ENCODE data around the gene NFKBIL1. TPM values are rescaled to one million over a fixed set of nuclear protein-coding genes. Genes with fewer than 3 reads are reported as not detected.
"Not testable (repeated sequence)": the region's sequence is repeated elsewhere in the genome, so short reads cannot be mapped to it uniquely, and the experiment has no call there.

NFKBIL1 gene
- 10 to 100 TPM in 2 of 3 donors, 1 to 10 TPM in 1; 8.1 to 10.9 (median 10.7) TPM for total RNA-seq
- 11.5 TPM for total RNA-seq (2013)

DNA sequence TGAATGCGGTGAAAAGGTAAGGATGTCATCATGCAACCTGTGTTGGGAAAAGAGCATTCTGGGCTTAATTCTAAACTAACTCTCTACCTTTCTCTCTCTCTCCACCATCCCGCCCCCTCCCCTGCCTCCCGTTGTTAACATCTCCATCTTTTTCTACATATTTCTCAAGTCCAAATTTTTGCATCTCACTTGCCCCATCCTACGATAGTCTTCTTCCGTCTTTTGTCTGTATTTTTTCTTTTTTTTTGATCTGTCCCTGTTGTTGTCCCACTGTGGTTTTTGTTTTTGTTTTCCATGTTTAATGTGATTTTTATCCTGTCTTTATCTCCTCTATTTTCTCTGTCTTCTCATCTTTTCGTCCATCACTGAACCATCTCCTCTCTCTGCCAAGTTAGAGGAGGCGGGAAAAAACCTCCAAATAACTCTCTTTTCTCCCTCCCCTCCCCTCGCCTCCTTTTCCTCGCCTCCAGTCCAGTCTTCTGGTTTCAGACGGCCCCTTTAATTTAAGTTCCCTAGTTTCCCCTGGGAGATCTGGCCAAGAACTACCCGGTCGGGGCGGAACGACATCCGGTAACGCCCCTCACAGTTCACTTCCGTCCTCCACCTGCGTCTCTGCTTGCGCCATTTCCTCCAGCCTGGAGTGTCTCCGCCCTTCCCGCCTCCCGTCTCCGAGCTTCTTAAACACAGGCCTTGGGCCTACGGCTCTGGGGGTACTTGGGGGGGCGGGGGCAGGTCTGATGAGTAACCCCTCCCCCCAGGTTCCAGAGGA is at the start of gene NFKBIL1:
TSS of gene NFKBIL1 (plus strand) at position 651 of the 769 bp plus-strand sequence. CDS start at position 738, 87 bp downstream.
- no peaks in the 10 kb centered on the region for H3K27me3 ChIP-seq (ENCODE audit: control insufficient read depth, insufficient read depth, low read length)
- H3K36me3 ChIP-seq (ENCODE audit: control insufficient read depth, insufficient read depth, low read length), result no peaks in the 10 kb centered on the region
- Mint-ChIP-seq H3K36me3 (no peaks in the 10 kb centered on the region), H3K9me3 (no peaks in the 10 kb centered on the region), H3K27ac (peak within 1 kb of the TSS; percentile 90 to 97), H3K4me1 (peaks cover 32 to 41% of the 10 kb centered on the region in 2 donors), H3K27me3 (ENCODE audit: low read depth in 2 of 2) (no peaks in the 10 kb centered on the region), H3K4me3 (peak within 1 kb of the TSS; percentile 95)
- DNase-seq (peak; percentile 76 to 96), ATAC-seq (peak; percentile 89 to 96 (median 91))
- TF ChIP-seq, protein P1, sequence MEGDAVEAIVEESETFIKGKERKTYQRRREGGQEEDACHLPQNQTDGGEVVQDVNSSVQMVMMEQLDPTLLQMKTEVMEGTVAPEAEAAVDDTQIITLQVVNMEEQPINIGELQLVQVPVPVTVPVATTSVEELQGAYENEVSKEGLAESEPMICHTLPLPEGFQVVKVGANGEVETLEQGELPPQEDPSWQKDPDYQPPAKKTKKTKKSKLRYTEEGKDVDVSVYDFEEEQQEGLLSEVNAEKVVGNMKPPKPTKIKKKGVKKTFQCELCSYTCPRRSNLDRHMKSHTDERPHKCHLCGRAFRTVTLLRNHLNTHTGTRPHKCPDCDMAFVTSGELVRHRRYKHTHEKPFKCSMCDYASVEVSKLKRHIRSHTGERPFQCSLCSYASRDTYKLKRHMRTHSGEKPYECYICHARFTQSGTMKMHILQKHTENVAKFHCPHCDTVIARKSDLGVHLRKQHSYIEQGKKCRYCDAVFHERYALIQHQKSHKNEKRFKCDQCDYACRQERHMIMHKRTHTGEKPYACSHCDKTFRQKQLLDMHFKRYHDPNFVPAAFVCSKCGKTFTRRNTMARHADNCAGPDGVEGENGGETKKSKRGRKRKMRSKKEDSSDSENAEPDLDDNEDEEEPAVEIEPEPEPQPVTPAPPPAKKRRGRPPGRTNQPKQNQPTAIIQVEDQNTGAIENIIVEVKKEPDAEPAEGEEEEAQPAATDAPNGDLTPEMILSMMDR (IDR thresholded peaks at IDR 0.05), result peak; percentile 31
- peak within 1 kb of the TSS; percentile 87 for H3K27ac ChIP-seq (ENCODE audit: low read length)
- peak within 1 kb of the TSS; percentile 38 for H3K4me3 ChIP-seq (ENCODE audit: low read length)
- H3K9me3 ChIP-seq (ENCODE audit: control insufficient read depth, insufficient read depth, low read length), result no peaks in the 10 kb centered on the region
- H3K4me1 ChIP-seq (ENCODE audit: control insufficient read depth, insufficient read depth, low read length), result peaks cover 40% of the 10 kb centered on the region
- intact Hi-C loops (cut with micrococcal nuclease), result loop anchor here (1.0 to 10.0 kb wide), 5 partner anchors 34 to 188 kb away; partner anchors contain the start of genes BAG6 and CLIC1
- WGBS (ENCODE audit: insufficient coverage), result under 1% methylated on average over 21 of the region's 25 CpGs

- H3K4me3 Mint-ChIP-seq, result peak overlapping the region; percentile 96
- DNase-seq (no peak), ATAC-seq (no peak)
- TF ChIP-seq, protein P1 (IDR thresholded peaks at IDR 0.05), result no peak
- H3K4me3 ChIP-seq (ENCODE audit: low read length), result peak overlapping the region; percentile 73
- 49% methylated on average over 21 of the region's 21 CpGs for WGBS (ENCODE audit: insufficient coverage)
- H3K9me3 ChIP-seq (ENCODE audit: control insufficient read depth, insufficient read depth, low read length), result no peaks in the 10 kb centered on the region
- peaks cover 64 to 86% of the 10 kb centered on the region in 2 donors for H3K4me1 Mint-ChIP-seq
- H3K27me3 ChIP-seq (ENCODE audit: control insufficient read depth, insufficient read depth, low read length), result no peaks in the 10 kb centered on the region
- no peaks in the 10 kb centered on the region for H3K9me3 Mint-ChIP-seq
- H3K4me1 ChIP-seq (ENCODE audit: control insufficient read depth, insufficient read depth, low read length), result peaks cover 33% of the 10 kb centered on the region
- H3K27ac ChIP-seq (ENCODE audit: low read length), result no peak overlapping the region
- H3K36me3 Mint-ChIP-seq, result no peaks in the 10 kb centered on the region
- peak overlapping the region; percentile 80 to 91 for H3K27ac Mint-ChIP-seq
- H3K36me3 ChIP-seq (ENCODE audit: control insufficient read depth, insufficient read depth, low read length), result no peaks in the 10 kb centered on the region
- no peaks in the 10 kb centered on the region for H3K27me3 Mint-ChIP-seq (ENCODE audit: low read depth in 2 of 2)
- intact Hi-C loops (cut with micrococcal nuclease), result no loop called here
Measured at GRCh38 chr6:31498748-31499147, 48.7 kb upstream of the NFKBIL1 start.

DNA sequence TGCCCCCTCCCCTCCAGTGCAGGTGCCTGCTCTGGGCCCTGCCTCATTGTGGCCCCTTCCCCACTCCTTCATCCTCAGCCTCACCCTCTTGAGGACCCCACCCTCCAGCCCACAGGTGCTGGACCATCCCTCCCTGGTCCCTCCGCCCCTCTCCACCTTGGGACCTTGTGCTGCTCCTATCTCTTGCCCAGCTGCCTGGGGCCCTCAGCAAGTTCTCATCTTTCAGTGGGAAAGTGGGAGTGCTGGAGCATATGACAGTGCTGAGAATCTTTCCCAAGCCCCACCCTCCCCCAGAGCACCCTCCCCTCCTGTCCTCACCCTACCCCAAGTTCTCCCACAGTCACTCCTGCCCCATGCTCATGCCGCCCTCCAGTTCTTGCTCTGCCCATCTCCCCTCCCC is 47.8 kb upstream of the NFKBIL1 start:
- H3K36me3 Mint-ChIP-seq; H3K4me3 ChIP-seq (ENCODE audit: low read length); H3K9me3 ChIP-seq (ENCODE audit: control insufficient read depth, insufficient read depth, low read length); intact Hi-C loops (cut with micrococcal nuclease); DNase-seq; H3K27me3 Mint-ChIP-seq (ENCODE audit: low read depth in 2 of 2); H3K27ac ChIP-seq (ENCODE audit: low read length); H3K36me3 ChIP-seq (ENCODE audit: control insufficient read depth, insufficient read depth, low read length); H3K9me3 Mint-ChIP-seq; H3K4me3 Mint-ChIP-seq; ATAC-seq; H3K27me3 ChIP-seq (ENCODE audit: control insufficient read depth, insufficient read depth, low read length): not testable (repeated sequence)
- peaks cover 62 to 80% of the 10 kb centered on the region in 2 donors for H3K4me1 Mint-ChIP-seq
- H3K27ac Mint-ChIP-seq, result peak overlapping the region in 1 of 2 donors; percentile 80
- H3K4me1 ChIP-seq (ENCODE audit: control insufficient read depth, insufficient read depth, low read length), result peaks cover 33% of the 10 kb centered on the region
- WGBS (ENCODE audit: insufficient coverage), result no CpG with 5 or more reads among the region's 2 CpGs

- Histone ChIP-seq H3K4me3 (ENCODE audit: low read length) (no peak overlapping the region), H3K27me3 (ENCODE audit: control insufficient read depth, insufficient read depth, low read length) (no peaks in the 10 kb centered on the region), H3K36me3 (ENCODE audit: control insufficient read depth, insufficient read depth, low read length) (peaks cover 23% of the 10 kb centered on the region), H3K4me1 (ENCODE audit: control insufficient read depth, insufficient read depth, low read length) (peaks cover 12% of the 10 kb centered on the region), H3K9me3 (ENCODE audit: control insufficient read depth, insufficient read depth, low read length) (no peaks in the 10 kb centered on the region), H3K27ac (ENCODE audit: low read length) (no peak overlapping the region)
- DNase-seq (no peak), ATAC-seq (no peak)
- Mint-ChIP-seq H3K36me3 (no peaks in the 10 kb centered on the region), H3K4me3 (no peak overlapping the region), H3K9me3 (no peaks in the 10 kb centered on the region), H3K4me1 (peaks cover 38 to 63% of the 10 kb centered on the region in 2 donors), H3K27ac (peak overlapping the region in 1 of 2 donors; percentile 78), H3K27me3 (ENCODE audit: low read depth in 2 of 2) (no peaks in the 10 kb centered on the region)
- intact Hi-C loops (cut with micrococcal nuclease), result no loop called here
- TF ChIP-seq, protein P1 (IDR thresholded peaks at IDR 0.05), result no peak
Measured at GRCh38 chr6:31502586-31502985, 44.8 kb upstream of the NFKBIL1 start.

DNA sequence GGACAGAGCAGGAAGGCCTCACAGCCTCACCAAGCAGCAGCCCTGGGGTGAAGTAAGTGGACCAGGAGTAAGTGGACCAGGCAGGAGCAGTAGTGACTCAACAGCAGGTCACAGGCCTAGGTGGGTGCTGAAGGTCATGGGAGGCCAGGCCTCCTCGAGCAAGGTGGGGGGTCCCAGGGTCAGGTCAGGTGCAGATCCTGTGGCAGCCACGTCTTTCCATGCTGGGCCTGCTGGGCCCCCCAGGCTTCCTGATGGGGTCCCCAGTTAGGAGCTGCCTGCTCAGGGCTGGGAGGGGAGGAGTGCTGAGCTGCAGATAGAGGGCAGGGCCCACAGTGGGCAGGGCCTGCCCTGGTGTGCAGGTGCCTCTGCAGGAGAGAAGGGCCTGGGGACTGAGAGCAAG is 38.4 kb upstream of the NFKBIL1 start:
- H3K27me3 Mint-ChIP-seq (ENCODE audit: low read depth in 2 of 2); H3K36me3 Mint-ChIP-seq; H3K4me3 ChIP-seq (ENCODE audit: low read length); H3K27ac ChIP-seq (ENCODE audit: low read length); H3K4me1 ChIP-seq (ENCODE audit: control insufficient read depth, insufficient read depth, low read length); ATAC-seq; H3K9me3 ChIP-seq (ENCODE audit: control insufficient read depth, insufficient read depth, low read length); DNase-seq; intact Hi-C loops (cut with micrococcal nuclease); H3K4me3 Mint-ChIP-seq; H3K9me3 Mint-ChIP-seq; H3K27me3 ChIP-seq (ENCODE audit: control insufficient read depth, insufficient read depth, low read length): not testable (repeated sequence)
- WGBS (ENCODE audit: insufficient coverage), result 50% methylated on average over 2 of the region's 2 CpGs
- H3K27ac Mint-ChIP-seq, result peak overlapping the region in 1 of 2 donors; percentile 64
- H3K4me1 Mint-ChIP-seq, result peaks cover 0 to 13% of the 10 kb centered on the region in 2 donors
- peaks cover 53% of the 10 kb centered on the region for H3K36me3 ChIP-seq (ENCODE audit: control insufficient read depth, insufficient read depth, low read length)

Measured in natural killer cell (primary cell).